NB4 (cell line): ENCODE data around the gene ZNF766.

Source experiments
- CTCF ChIP-seq: IDR thresholded peaks from one replicate; pipeline ENCODE4 v1.5.1; 2012; ENCODE audit warnings: low read depth, low read length
- MAX ChIP-seq: IDR thresholded peaks from 2 replicates; pipeline ENCODE4 v1.6.1; 2011; ENCODE audit warnings: low read depth, low read length

GRCh38 chr19:52275988-52276387 is 6.6 kb downstream of the ZNF766 start:
- no peak for TF ChIP-seq MAX
- no peak for TF ChIP-seq CTCF
